ENCODE results near the gene CLIC3.

DNA sequence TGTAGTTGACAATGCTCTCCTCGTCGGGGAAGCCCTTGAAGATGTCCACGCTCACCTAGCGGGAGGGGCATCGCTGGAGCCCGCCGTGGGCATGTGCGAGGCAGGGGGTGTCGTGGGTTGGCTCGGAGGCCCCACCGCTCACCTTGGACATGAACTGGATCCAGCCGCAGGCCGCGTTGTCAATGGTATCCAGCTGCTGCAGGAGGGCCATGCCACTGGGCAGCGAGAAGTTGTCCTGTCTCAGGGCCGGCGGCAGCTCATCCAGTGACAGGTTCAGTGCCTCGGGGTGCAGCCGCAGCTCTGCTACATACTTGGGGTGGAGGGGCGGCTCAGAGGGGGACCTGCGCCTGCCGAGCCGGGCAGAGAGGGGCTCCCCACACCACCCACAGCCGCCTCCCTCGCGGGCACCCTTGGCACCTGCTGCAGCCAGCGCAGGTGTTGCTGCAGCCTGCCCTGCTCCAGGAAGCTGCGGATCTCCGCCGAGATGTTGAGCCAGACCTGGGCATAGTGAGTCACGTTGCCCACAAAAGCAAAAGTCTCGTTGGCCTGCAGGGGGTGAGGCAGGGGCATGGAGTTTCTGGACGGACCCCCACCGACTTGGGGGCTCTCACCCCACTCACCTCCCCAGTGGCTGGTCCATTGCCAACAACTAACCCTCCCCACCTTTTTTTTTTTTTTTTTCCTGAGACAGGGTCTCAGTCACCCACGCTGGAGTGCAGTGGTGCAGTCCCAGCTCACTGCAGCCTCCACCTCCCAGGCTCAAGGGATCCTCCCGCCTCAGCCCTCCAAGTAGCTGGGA, 22.6 kb upstream of the CLIC3 start:
- TF ChIP-seq ZFP36 (IDR thresholded peaks at IDR 0.05; ENCODE audit: borderline replicate concordance, partially characterized antibody) (no peak), EHMT2 (IDR thresholded peaks at IDR 0.05; ENCODE audit: low read depth) (no peak), SMC3 (IDR thresholded peaks at IDR 0.05) (no peak), CEBPB (IDR thresholded peaks at IDR 0.05) (no peak), TP53 (CRISPR knock-in tag; IDR thresholded peaks at IDR 0.05) (no peak), HDAC2 (IDR thresholded peaks at IDR 0.05) (no peak)
- TF ChIP-seq, protein P1, sequence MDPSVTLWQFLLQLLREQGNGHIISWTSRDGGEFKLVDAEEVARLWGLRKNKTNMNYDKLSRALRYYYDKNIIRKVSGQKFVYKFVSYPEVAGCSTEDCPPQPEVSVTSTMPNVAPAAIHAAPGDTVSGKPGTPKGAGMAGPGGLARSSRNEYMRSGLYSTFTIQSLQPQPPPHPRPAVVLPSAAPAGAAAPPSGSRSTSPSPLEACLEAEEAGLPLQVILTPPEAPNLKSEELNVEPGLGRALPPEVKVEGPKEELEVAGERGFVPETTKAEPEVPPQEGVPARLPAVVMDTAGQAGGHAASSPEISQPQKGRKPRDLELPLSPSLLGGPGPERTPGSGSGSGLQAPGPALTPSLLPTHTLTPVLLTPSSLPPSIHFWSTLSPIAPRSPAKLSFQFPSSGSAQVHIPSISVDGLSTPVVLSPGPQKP (IDR thresholded peaks at IDR 0.05; ENCODE audit: low read depth, low read length), result no peak
- TF ChIP-seq, protein P2, sequence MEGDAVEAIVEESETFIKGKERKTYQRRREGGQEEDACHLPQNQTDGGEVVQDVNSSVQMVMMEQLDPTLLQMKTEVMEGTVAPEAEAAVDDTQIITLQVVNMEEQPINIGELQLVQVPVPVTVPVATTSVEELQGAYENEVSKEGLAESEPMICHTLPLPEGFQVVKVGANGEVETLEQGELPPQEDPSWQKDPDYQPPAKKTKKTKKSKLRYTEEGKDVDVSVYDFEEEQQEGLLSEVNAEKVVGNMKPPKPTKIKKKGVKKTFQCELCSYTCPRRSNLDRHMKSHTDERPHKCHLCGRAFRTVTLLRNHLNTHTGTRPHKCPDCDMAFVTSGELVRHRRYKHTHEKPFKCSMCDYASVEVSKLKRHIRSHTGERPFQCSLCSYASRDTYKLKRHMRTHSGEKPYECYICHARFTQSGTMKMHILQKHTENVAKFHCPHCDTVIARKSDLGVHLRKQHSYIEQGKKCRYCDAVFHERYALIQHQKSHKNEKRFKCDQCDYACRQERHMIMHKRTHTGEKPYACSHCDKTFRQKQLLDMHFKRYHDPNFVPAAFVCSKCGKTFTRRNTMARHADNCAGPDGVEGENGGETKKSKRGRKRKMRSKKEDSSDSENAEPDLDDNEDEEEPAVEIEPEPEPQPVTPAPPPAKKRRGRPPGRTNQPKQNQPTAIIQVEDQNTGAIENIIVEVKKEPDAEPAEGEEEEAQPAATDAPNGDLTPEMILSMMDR (IDR thresholded peaks at IDR 0.05), result no peak
- TF ChIP-seq, protein P3, sequence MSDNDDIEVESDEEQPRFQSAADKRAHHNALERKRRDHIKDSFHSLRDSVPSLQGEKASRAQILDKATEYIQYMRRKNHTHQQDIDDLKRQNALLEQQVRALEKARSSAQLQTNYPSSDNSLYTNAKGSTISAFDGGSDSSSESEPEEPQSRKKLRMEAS (IDR thresholded peaks at IDR 0.05), result no peak
